ENCODE measurements around the gene EYA3. TPM values are rescaled to one million over a fixed set of nuclear protein-coding genes. Genes with fewer than 3 reads are reported as not detected.

Gene EYA3, protein sequence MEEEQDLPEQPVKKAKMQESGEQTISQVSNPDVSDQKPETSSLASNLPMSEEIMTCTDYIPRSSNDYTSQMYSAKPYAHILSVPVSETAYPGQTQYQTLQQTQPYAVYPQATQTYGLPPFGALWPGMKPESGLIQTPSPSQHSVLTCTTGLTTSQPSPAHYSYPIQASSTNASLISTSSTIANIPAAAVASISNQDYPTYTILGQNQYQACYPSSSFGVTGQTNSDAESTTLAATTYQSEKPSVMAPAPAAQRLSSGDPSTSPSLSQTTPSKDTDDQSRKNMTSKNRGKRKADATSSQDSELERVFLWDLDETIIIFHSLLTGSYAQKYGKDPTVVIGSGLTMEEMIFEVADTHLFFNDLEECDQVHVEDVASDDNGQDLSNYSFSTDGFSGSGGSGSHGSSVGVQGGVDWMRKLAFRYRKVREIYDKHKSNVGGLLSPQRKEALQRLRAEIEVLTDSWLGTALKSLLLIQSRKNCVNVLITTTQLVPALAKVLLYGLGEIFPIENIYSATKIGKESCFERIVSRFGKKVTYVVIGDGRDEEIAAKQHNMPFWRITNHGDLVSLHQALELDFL
- 10 to 100 TPM in 2 of 6 donors, 1 to 10 TPM in 4; 5.2 to 26.3 (median 7.6) TPM for polyA plus RNA-seq (ENCODE audit: low read depth in 6 of 6)

DNA sequence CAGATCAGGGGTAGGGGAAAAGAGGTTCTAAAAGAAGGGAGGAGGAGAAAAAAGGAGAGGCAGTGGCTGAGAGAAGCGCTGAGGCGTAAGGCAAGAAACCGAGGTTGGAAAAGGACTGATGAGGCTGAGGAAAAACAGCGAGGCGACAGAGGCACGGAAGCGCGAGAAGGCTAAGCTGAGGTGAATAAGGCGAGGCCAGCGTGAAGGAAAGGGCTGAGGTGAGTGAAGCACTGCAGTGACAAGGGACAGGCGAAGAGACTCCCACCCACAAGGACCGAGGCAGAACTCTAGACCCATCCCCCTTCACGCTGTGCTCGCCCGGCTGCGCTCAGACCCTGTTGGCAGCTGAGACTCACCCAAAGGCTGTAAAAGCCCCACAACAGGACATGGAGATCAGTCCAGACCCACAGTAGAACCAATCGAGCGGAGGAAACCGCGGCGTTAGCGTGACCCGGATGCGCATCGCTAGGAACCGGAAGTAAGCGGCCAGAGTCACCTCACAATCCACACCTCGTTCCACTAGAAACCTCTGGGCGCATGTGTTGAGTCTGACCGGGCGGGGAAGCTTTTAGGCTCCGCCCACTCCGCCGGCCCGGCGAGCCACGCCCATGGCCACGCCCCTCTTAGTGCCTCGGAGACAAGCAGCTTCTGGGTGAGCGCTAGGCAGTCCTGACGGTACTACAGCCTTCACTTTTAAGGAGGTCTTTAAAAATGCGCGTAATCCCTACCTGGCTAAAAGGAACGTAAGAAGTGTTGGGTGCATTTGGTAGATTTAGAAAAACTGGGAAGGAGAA is at the start of gene EYA3:
Gene EYA3, minus strand, starts transcription at position 443 of the 794 bp plus-strand sequence. CDS start 30,584 bp downstream, outside the sequence.
- peak; percentile 89 to 90 for ATAC-seq (ENCODE audit: low read depth in 2 of 2)
- H3K27me3 Mint-ChIP-seq = no peaks in the 10 kb centered on the region
- H3K4me3 Mint-ChIP-seq = peak within 1 kb of the TSS; percentile 92 to 99 (median 96)
- no peaks in the 10 kb centered on the region for H3K9me3 Mint-ChIP-seq
- peaks cover 30 to 39% (median 37%) of the 10 kb centered on the region in 3 donors for H3K4me1 Mint-ChIP-seq
- H3K36me3 Mint-ChIP-seq = no peaks in the 10 kb centered on the region
- peak within 1 kb of the TSS; percentile 96 to 99 (median 98) for H3K27ac Mint-ChIP-seq
- DNase-seq = peak; percentile 100

- H3K9me3 Mint-ChIP-seq = peaks cover 0 to 4% (median 0%) of the 10 kb centered on the region in 7 donors
- no peak for DNase-seq
- no peak overlapping the region for H3K4me3 Mint-ChIP-seq
- no peaks in the 10 kb centered on the region for H3K36me3 Mint-ChIP-seq
- peak overlapping the region in 3 of 6 donors; percentile 59 to 84 (median 81) for H3K27ac Mint-ChIP-seq
- H3K4me1 Mint-ChIP-seq = peaks cover 39 to 63% (median 56%) of the 10 kb centered on the region in 3 donors
- no peaks in the 10 kb centered on the region for H3K27me3 Mint-ChIP-seq
- no peak for ATAC-seq (ENCODE audit: low read depth in 2 of 2)
These were observed 48.7 kb upstream of the EYA3 start for GRCh38 chr1:28136922-28137613.

- H3K27me3 Mint-ChIP-seq = no peaks in the 10 kb centered on the region
- H3K27ac Mint-ChIP-seq = peak overlapping the region in 5 of 6 donors; percentile 29 to 84 (median 78)
- H3K9me3 Mint-ChIP-seq = peaks cover 0 to 4% (median 0%) of the 10 kb centered on the region in 7 donors
- DNase-seq (no peak), ATAC-seq (ENCODE audit: low read depth in 2 of 2) (no peak)
- H3K4me1 Mint-ChIP-seq = peaks cover 39 to 68% (median 61%) of the 10 kb centered on the region in 3 donors
- no peaks in the 10 kb centered on the region for H3K36me3 Mint-ChIP-seq
- H3K4me3 Mint-ChIP-seq = peak overlapping the region in 5 of 8 donors; percentile 1 to 68 (median 57)
These were observed 47.9 kb upstream of the EYA3 start for GRCh38 chr1:28136169-28136921.

DNA sequence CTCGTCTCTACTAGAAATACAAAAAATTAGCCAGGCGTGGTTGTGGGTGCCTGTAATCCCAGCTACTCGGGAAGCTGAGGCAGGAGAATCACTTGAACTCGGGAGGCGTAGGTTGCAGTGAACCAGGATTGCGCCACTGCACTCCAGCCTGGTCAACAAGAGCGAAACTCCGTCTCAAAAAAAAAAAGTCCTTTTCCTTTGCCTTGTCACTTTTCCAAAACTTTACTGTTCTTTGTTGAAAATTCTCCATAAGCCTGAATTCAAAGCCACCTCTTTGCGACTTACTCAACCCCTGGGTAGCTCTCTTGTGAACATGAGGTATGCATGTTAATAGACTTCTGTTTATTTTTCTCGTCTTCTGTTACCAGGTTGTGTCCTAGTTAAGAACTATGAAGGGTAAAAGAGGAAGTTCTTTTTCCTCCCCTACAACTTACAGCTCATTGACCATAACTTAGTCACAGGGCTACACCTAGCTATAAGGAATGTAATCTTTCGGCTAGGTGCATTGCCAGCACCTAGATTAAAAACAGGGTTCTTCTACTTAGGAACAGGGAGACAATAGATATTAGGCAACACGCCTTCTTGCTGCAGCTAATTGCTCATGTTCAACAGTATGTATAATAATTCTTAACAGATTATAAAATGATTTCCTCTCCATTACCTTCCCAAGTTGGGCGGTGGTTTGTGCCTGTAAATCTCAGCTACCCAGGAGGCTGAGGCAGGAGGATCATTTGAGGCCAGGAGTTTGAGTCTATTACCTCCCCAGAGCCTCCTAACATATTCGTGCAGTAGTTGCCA is 47.2 kb upstream of the EYA3 start:
- Mint-ChIP-seq H3K4me1 (peaks cover 39 to 68% (median 61%) of the 10 kb centered on the region in 3 donors), H3K27ac (peak overlapping the region in 5 of 6 donors; percentile 38 to 84 (median 61)), H3K4me3 (peak overlapping the region; percentile 7 to 78 (median 52)), H3K9me3 (peaks cover 0 to 4% (median 0%) of the 10 kb centered on the region in 7 donors), H3K36me3 (no peaks in the 10 kb centered on the region), H3K27me3 (no peaks in the 10 kb centered on the region)
- ATAC-seq (ENCODE audit: low read depth in 2 of 2) = peak; percentile 99
- peak; percentile 56 for DNase-seq

- peak overlapping the region in 3 of 8 donors; percentile 59 to 78 (median 62) for H3K4me3 Mint-ChIP-seq
- H3K27me3 Mint-ChIP-seq = no peaks in the 10 kb centered on the region
- no peak for DNase-seq
- peak overlapping the region in 5 of 6 donors; percentile 11 to 81 (median 45) for H3K27ac Mint-ChIP-seq
- no peak for ATAC-seq (ENCODE audit: low read depth in 2 of 2)
- H3K4me1 Mint-ChIP-seq = peaks cover 39 to 65% (median 59%) of the 10 kb centered on the region in 3 donors
- H3K36me3 Mint-ChIP-seq = no peaks in the 10 kb centered on the region
- H3K9me3 Mint-ChIP-seq = peaks cover 0 to 4% (median 0%) of the 10 kb centered on the region in 7 donors
These were observed 46.3 kb upstream of the EYA3 start for GRCh38 chr1:28134651-28135207.

- DNase-seq (peak; percentile 10), ATAC-seq (ENCODE audit: low read depth in 2 of 2) (no peak)
- Mint-ChIP-seq H3K4me3 (peak overlapping the region in 2 of 8 donors; percentile 16 to 55), H3K4me1 (peaks cover 37 to 65% (median 58%) of the 10 kb centered on the region in 3 donors), H3K9me3 (peaks cover 0 to 4% (median 0%) of the 10 kb centered on the region in 7 donors), H3K27me3 (no peaks in the 10 kb centered on the region), H3K36me3 (no peaks in the 10 kb centered on the region), H3K27ac (peak overlapping the region in 4 of 6 donors; percentile 20 to 87 (median 70))
These were observed 44.1 kb upstream of the EYA3 start for GRCh38 chr1:28132171-28133167.

GRCh38 chr1:28130901-28131300 is 42.5 kb upstream of the EYA3 start:
- H3K27ac Mint-ChIP-seq = peak overlapping the region in 2 of 6 donors; percentile 4 to 29
- H3K4me3 Mint-ChIP-seq = no peak overlapping the region
- ATAC-seq (ENCODE audit: low read depth in 2 of 2) = no peak
- no peaks in the 10 kb centered on the region for H3K36me3 Mint-ChIP-seq
- H3K27me3 Mint-ChIP-seq = no peaks in the 10 kb centered on the region
- DNase-seq = no peak
- H3K4me1 Mint-ChIP-seq = peaks cover 43 to 66% (median 64%) of the 10 kb centered on the region in 3 donors
- H3K9me3 Mint-ChIP-seq = peaks cover 0 to 4% (median 0%) of the 10 kb centered on the region in 7 donors

GRCh38 chr1:28129150-28129549 is 40.7 kb upstream of the EYA3 start:
- no peak overlapping the region for H3K4me3 Mint-ChIP-seq
- H3K9me3 Mint-ChIP-seq = peaks cover 0 to 4% (median 0%) of the 10 kb centered on the region in 7 donors
- H3K27me3 Mint-ChIP-seq = no peaks in the 10 kb centered on the region
- ATAC-seq (ENCODE audit: low read depth in 2 of 2) (no peak), DNase-seq (no peak)
- peaks cover 25 to 57% (median 53%) of the 10 kb centered on the region in 3 donors for H3K4me1 Mint-ChIP-seq
- H3K36me3 Mint-ChIP-seq = no peaks in the 10 kb centered on the region
- peak overlapping the region in 3 of 6 donors; percentile 7 to 77 (median 68) for H3K27ac Mint-ChIP-seq

- Mint-ChIP-seq H3K27me3 (no peaks in the 10 kb centered on the region), H3K36me3 (no peaks in the 10 kb centered on the region), H3K27ac (peak overlapping the region; percentile 2 to 98 (median 76)), H3K9me3 (no peaks in the 10 kb centered on the region), H3K4me1 (peaks cover 30 to 54% (median 50%) of the 10 kb centered on the region in 3 donors), H3K4me3 (peak overlapping the region in 6 of 8 donors; percentile 36 to 70 (median 46))
- DNase-seq = peak; percentile 40
- peak; percentile 71 to 86 for ATAC-seq (ENCODE audit: low read depth in 2 of 2)
These were observed 39.3 kb upstream of the EYA3 start for GRCh38 chr1:28127617-28128257.

Data from naive B cell (primary cell).